HUDEP-2 (cell line): Measurements from ENCODE around the gene TCERG1L.
"Not testable (repeated sequence)": the region's sequence is repeated elsewhere in the genome, so short reads cannot be mapped to it uniquely, and the experiment has no call there.

Source experiments
- DNase-seq, 76 experiments: peaks; one replicate each; lab custom pipeline; 2025; ENCODE audit not compliant: unreplicated experiment in 76 of 76; lab: John Stamatoyannopoulos, UW

TCERG1L gene

DNA sequence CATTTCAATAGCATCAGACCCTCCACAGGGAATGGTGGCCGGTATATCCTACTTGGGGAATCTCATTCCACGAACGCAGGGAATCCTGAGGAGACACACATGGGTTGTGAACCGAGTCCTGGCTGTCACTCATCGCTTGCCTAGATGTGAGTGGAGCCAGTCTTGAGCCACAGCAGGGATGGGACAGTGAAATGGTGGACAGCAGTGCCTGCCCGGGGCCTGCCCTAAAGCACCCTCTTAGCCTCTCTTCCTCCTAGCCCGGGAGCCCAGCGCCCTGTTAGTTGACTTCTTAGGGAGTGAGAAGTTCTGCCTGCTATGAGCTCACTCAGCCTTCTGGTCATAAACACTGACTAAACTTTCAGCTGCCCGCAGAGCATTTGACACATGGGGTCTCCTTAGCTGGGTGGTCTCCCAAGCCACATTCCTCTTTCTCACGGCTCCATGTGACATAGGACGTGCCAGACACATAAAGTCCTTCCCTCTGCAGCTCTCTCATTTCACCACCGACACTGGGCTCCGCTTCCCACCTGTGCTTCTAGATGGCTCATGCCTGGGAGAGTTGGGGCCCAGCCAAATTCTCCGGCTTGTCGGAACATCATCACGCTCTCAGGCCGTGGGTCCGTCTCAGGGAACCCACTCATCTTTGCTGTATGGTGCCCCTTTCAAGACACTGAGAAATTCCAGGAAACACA is 60.9 kb downstream of the TCERG1L start:
- no peak for DNase-seq

DNA sequence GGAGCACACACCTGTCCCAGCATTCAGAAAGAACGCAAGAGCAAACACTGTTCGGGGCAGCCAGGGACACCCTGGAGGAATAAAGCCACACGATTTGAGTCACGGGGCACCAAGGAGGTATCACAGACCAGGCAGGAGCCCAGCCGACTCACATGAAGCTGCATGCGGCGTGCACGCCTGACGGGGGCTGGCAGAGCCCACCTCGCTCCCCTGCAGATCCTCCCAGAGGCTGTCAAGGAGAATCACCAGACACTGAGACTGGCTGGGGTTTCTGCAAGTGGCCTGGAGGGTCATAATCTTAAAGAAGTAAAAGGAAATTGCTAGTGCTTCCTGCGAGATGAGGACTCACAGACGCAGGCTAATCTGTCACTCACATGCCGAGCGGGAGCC is 61.6 kb downstream of the TCERG1L start:
- DNase-seq: no peak

DNA sequence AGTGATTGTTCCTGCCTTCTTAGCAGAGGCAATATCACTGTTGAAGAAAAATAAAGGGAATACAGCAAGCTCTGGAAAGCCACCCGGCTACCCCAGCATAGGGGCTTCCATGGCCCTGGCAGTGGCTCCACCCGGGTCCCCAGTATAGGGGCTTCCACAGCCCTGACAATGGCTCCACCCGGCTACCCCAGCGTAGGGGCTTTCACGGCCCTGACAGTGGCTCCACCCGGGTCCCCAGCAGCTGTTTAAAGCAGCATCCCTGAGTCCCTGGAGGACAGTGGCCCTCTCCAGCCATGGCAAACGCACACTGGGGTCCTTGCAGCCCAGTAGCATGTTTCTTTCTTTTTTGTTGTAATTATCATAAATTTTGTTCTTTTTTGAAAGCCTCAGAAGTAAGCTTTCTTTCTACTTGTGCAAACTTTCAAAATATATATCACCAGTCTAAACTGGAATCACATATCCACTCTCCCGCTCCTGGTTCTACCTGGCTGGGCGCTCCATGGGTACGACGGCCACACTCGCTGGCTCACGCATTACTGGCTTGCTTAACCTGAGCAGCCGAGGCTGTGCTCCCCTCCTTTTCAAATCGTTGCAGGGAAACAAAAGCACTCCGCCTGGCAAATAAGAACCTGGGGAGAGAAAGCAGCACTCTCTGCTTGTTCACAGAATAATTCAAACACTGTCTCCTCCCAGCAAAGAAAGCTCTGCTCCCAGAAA is 62.1 kb downstream of the TCERG1L start:
- DNase-seq: no peak

DNA sequence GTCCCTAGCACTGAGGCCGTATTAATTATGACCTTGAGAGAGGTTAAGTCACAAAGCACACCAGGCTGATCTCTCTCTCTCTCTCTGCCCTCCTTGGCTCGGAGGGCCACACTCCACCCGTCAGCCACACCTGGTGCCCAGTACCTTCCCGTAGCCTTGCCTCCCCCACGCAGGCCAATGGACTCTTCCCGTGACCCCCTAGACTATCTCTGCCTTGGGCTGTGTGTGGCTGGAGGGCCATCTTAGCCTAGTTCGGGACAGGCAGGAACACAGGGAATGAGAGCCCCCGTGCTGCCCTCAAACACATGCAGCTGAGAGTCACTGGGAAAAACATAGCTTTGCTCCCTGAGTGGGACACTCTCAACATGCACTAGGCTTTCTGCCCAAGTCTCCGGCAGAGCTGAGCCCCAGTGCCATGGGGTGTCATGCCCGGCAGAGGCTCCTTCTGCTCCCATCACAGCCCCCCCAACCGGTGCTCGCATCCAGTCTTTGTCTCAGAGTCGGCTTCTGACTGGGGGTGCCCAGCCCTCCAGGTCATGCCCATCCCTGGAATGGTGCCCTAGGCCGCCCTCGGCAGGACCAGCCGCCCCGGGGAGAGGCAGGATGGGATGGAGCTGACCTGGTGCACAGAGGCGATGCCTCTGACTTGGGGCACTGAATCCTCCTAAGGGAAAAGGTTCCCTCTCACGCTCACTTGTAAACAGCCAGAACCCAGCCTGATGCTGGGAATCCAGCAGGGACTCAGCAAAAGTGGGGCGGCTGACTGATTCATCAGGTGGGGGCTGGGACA is 63.0 kb downstream of the TCERG1L start:
- DNase-seq: no peak

DNA sequence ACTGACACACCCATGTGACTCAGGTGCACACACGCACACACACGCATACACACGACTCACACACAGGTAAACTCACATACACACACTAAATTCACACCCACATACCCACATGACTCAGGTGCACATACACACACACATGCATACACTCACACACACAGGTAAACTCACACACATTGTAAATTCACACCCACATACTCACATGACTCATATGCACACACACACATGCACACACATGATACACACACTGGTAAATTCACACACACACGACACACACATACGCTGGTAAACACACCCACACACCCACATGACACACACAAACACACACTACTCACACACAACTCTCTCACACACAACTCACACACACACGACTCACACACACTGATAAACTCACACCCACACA is 63.6 kb downstream of the TCERG1L start:
- DNase-seq: no peak

DNA sequence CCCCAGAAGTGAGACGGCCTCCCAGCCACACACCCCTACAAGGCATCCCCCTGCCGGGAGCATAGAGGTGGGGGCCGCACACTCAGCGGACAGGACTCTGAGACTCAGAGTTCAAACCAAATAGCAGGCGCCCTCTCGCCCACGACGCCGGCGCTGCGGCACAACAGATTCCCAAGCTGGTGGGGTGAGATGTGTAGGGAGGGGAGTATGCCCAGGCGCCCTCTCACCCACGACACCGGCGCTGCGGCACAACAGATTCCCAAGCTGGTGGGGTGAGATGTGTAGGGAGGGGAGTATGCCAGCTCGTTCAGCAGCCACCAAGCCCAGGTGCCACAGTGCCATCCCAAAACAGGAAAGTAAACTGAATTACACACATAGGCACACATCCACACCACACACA is 64.7 kb downstream of the TCERG1L start:
- no peak for DNase-seq

DNA sequence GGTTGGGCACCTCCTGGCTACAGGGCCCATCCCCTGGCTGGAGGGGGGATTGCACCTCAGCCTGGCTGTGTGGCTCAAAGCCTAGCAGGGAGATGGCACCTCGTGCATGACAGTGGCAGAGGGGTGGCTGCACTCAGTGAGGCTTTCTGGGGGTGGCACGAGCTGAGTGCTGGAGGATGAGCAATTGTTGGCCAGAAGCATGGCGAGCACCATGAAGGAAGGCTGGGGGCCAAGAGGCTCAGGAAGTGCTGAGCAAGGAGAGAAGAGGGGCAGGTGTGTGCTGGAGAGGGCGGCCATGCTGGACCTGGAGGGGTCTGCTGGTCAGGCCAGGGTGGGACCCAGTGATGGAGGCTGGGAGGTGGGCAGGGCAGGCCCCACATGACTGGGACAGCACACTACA is 65.4 kb downstream of the TCERG1L start:
- DNase-seq: no peak

DNA sequence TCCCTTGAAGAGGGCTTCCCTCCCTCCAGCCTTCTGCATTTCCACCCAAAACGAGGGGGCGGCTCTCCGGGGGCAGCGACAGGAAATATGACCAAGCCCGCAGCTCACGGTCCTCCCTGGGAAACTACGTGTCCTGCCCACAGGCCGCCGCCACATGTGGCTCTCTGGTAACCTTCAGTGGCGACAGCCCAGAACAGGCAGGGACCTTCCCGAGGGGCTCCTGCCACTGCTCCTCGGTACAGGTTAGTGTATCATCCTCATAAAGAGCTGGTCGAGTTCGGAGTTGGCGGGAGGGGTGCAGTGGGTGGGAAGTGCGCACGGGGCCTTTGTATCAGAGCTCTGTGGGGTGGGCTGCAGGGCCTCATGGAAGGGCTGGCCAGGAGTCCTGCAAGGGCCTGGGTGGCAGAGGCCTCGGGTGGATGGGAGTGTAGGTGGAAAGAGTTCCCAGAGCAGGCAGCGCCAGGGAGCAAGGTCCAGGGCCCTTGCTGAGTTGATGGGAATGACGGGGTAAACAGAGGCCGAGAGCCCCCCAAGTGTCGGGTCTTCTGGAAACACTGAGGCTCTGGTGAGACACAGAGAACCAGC is 66.0 kb downstream of the TCERG1L start:
- no peak for DNase-seq

DNA sequence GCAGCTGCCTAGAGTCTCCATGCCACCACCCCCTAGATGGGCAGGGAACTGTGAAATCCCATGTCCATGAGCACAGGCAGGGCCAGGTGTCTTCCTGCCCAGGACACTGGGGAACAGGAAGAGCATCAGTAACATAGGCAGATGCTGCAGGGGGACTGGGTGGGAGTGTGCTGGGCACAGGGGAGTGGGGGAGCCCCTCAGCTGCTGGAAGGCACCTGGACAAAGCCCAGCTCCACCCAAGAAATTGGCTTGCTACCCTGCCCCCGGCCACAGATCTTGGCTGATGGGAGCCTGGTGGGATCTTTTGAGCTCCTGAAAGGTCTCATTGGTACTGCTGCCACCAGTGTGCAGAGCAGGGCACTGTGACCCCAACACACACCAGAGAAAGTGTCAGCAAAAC is 66.7 kb downstream of the TCERG1L start:
- no peak for DNase-seq

DNA sequence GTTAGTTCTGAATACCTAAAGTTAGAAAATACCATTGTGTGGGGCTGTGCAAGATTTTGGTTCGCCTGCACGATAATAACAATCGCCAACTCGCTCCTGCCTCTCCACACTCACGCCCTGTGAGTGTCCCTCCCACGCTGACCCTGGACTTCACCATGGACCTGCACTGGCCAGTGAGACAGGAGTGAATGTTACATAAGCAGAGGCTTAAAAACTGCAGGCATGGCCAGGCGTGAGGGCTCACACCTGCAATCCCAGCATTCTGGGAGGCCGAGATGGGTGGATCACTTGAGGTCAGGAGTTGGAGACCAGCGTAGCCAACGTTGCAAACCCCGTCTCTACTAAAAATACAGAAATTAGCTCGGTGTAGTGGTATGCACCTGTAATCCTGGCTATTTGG is 68.4 kb downstream of the TCERG1L start:
- DNase-seq: no peak

DNA sequence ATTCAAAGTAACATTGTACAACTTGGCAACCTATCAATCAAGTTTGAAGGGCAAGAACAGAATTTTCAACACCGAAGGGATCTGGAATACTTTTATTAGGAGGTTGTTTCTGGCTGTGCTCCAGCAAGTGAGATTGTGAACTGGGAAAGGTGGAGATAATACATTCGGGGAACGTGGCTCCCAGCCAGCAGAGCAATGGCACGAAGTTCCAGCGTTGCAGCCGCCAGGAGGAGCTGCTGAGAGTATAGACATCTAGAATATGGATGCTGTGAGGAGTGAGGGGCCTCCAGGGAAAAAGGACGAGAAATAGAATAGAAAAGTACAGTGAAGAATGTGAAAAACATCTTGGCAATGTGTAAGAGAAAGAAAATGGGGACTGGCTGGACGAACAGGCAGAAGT is 69.5 kb downstream of the TCERG1L start:
- DNase-seq: peak in 27 of 76 experiments; percentile 1 to 47 (median 13)

DNA sequence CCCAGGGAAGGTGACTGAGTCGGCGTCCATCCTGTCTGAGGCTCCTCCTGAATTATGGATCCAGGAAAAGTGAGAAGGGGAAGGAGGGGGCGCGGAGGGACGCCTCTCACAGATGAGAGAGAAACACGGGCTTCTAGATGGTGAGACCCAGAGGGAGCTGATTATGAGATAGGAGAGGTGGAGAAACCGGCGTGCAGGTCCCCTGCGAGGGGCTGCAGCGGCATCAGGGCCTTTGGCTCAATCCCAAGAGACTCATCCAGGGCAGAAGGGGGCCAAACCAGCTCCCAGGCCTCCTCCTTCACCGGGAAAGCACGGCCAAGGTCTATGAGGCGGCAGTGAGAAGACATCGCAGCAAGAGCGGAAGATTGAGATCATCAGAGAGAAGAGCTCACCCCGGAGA is 70.8 kb downstream of the TCERG1L start:
- no peak for DNase-seq

DNA sequence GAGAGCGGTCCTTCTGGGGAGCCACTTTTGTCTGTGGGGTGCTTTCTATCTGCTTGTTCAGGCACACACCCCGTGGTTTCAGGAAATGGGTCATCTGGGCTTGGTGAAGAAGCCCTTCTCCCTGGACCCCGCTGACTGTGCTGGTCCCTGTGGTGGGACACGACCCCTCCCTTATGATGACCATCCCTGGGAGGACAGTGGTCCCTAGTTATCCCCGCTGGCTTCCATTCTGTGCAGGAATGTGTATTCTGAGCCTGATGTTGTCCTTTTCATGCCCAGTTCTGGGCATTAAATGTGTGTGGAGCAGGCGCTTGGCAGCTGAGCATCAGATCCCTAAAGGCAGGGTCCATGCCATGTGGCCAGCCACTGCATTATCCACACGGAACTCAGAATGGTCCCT is 71.6 kb downstream of the TCERG1L start:
- no peak for DNase-seq

DNA sequence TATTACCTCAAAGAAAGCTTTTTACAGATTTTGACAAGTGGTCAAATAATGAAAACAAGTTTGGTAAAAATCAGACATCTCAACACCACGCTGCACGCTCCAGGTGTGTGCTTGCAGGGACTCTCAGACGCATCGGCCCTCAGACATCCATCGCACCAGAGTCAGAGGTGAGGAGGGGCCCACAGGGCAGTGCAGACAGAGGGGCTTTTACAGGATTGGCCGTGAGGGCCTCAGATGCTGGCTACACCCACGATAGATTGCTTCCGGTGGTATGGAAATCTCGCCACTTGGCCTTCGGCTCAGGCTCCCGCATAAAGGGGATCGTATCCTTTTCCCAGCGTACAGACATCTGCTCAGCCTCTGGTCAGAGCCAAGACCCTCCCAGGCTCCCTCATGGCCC is 72.1 kb downstream of the TCERG1L start:
- DNase-seq: no peak

DNA sequence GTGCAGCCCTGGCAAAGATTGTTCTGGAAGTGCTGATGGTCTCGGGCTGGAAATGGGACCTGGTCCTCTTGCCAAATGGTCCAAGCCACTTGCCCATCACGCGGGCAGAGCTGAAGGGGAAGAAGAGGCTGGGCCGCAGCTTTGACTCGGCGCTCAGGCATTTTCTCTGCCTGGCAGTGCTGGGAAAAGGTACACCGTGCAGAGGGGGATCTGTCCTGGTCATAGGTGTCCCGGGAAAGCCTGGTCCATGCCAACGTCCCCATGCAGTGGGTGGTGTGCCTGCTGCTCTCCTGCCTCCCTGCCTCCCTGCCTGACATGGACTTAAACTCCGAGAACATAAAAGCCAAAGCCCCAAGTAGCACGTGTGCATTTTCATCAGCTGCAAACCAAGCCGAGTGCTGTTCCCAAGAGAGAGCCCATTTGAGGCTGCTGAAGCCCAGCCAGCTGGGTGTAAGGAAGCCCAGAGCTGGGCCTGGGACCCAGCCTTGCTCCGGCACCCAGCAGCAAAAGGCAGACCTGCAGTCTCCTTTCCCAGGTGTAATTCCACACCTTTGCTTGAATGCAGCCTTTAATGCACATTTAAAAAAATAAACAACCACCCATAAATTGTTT is 72.7 kb downstream of the TCERG1L start:
- no peak for DNase-seq

DNA sequence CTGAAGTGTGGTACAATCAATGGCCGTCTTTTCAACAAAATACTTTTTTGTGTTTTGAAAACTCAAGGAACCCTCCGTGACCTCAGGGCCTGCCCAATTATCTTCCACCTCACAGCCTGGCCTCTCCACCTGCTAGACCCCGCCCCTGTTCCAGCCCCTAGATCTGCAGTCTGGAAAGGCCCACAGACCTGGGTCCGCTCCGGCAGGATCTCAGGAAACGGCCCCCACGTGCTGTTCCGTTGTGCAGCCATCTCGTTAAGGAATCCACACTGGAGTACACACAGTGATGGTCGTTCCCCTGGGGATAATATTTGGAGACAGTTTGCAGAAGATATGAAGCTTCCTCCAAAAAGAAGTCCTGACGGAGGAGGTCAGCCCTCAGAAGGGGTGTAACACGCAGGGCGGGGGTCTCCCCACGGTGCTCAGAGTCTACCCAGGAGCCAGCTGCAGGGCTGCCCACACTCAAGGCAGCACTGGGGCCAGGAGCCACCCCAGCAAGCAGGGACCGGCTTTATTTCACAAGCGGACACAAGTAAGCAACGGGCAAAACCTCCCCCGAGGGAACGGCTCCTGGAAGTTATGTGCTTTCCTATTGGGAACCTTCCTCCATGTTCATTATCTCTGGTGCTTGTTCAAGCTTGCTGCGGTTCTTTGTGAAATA is 73.4 kb downstream of the TCERG1L start:
- DNase-seq: no peak

DNA sequence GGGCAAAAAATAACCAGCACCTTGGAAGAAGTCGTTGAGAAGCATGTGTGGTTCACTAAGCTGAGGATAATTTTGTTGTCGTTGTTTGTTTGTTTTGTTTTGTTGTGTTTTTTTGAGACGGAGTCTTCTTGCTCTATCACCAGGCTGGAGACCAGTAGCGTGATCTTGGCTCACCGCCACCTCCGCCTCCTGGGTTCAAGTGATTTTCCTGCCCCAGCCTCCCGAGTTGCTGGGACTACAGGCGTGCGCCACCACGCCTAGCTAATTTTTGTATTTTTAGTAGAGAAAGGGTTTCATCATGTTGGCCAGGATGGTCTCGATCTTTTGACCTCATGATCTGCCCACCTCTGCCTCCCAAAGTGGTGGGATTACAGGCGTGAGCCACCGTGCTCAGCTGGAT is 76.9 kb downstream of the TCERG1L start:
- DNase-seq: not testable (repeated sequence)

DNA sequence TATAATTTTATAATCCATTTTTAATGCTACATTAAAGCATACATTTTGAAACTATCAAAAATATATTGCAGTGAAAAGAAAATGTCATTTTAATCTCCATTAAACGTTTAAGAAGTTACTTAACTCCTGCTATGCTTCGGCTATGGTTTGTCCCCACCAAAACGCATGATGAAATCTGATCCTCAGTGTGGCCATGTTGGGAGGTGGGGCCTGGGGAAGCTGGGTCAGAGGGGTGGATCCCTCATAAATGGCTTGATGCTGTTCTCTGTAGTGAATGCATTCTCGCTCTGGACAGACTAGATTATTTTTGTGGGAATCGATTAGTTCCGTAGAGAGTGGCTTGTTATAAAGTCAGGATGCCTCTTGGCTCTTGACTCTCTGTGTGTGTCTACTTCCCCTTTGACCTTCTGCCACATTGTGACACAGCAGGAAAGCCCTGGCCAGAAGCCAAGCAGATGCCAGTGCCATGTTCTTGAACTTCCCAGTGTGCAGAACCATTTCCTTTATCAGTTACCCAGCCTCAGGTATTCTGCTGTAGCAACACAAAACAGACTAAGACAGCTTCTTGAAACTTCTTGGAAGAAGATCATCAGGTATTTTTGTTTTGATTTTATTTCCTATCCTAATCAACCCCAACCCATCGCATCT is 77.8 kb downstream of the TCERG1L start:
- no peak for DNase-seq

DNA sequence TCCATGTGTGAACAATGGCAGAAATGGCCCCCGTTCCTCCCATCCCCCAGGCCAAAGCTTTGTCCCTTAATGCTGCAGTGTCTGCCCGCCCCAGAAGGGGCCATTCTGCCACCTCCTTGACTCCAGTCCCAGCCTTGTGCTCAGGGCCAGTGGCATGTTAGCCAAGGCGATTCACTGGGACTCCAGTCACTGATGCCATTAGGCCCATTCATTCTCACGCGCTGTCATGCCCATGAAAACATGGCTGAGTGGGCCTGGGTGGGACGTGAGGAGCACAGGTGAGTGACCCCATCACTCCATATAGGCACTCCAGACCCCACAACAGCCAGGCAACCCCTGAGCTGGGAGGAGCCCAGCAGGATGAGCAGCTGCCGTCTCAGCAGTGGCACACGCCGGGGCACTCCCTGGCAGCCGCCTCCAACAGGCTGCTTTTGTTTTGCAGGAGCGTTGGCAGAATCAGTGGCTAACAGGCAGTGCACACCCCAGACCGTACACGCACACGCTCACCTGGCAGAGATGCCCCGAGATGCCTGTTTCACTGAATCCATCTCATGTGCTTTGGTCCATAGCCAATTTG is 79.5 kb downstream of the TCERG1L start:
- no peak for DNase-seq
